ENCODE measurements around the gene PCBP3. TPM values are rescaled to one million over a fixed set of nuclear protein-coding genes. Genes with fewer than 3 reads are reported as not detected.
"Not testable (repeated sequence)": the region's sequence is repeated elsewhere in the genome, so short reads cannot be mapped to it uniquely, and the experiment has no call there.

Gene PCBP3
- total RNA-seq, 1 donor from 2014 or later: not detected

DNA sequence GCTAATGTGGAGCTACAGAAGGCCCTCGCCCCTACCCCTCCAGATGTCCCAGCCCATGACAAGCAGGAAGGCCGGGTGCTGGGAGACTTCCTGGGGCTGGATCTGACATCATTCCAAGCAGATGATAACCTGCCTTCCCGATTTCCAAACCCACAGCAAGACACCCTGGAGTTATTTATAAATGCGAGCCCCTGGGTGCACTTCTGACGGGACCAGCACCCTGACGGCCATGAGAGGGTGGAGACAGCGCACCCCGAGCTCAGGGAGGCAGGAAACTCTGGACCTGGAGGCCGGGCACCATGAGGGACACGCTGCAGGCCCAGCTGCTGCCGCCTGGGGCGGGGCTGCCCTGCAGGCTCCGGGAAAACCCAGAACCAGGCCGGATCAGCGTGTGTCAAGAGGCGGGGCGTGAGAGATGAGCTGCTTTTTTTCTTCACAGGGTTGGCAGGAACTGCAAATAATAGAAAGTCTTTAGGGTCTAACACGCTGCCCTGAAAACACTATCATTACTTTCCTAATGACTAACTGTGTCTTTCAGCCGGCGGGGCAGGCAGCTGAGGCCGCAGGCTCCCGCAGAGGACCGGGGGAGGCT is 2.5 kb upstream of the PCBP3 start:
- peaks cover 35 to 70% (median 48%) of the 10 kb centered on the region in 3 donors for H3K27me3 ChIP-seq (ENCODE audit: control insufficient read depth in 3 of 3, insufficient read depth in 3 of 3, low read length in 3 of 3)
- H3K4me1 ChIP-seq (ENCODE audit: control insufficient read depth in 3 of 3, insufficient read depth in 3 of 3, low read length in 3 of 3): no peaks in the 10 kb centered on the region
- no peak overlapping the region for H3K27ac ChIP-seq (ENCODE audit: low read depth, low read length)
- H3K36me3 ChIP-seq (ENCODE audit: control insufficient read depth in 3 of 3, insufficient read depth in 3 of 3, low read length in 3 of 3): no peaks in the 10 kb centered on the region
- H3K9me3 ChIP-seq (ENCODE audit: control insufficient read depth in 3 of 3, low read length in 3 of 3): no peaks in the 10 kb centered on the region
- no peak overlapping the region for H3K9ac ChIP-seq (ENCODE audit: low read depth in 1 of 3, low read length in 3 of 3)
- H3K4me3 ChIP-seq (ENCODE audit: low read length in 3 of 3): no peak overlapping the region

DNA sequence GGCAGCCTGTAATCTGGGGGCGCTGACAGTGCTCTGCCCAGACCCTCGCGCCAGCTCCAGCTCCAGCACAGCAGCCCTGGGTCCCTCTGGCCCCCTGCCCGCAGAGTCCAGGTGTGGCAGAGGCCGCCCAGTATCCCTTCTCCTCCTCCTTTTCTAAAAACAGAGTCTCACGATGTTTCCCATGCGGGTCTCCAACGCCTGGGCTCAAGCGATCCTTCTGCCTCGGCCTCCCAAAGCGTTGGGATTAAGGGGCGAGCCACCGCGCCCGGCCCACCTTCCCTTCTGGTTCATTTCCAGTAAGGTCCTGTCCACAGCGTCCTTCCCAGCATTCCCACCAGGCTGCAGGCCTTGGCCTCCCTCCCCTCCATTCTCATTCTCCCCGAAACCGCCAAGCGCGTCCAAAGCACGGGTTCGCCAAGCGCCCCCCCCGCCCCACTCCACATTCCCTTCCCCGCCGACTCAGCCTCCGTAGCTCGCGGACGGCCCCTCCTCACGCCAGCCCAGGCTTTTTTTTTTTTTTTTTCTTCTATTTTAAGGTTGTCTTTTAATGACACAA is 2.0 kb upstream of the PCBP3 start:
- Histone ChIP-seq H3K36me3 (ENCODE audit: control insufficient read depth in 3 of 3, insufficient read depth in 3 of 3, low read length in 3 of 3) (no peaks in the 10 kb centered on the region), H3K9ac (ENCODE audit: low read depth in 1 of 3, low read length in 3 of 3) (no peak overlapping the region), H3K4me3 (ENCODE audit: low read length in 3 of 3) (no peak overlapping the region), H3K4me1 (ENCODE audit: control insufficient read depth in 3 of 3, insufficient read depth in 3 of 3, low read length in 3 of 3) (no peaks in the 10 kb centered on the region), H3K27me3 (ENCODE audit: control insufficient read depth in 3 of 3, insufficient read depth in 3 of 3, low read length in 3 of 3) (peaks cover 35 to 66% (median 42%) of the 10 kb centered on the region in 3 donors), H3K9me3 (ENCODE audit: control insufficient read depth in 3 of 3, low read length in 3 of 3) (no peaks in the 10 kb centered on the region), H3K27ac (ENCODE audit: low read depth, low read length) (no peak overlapping the region)

DNA sequence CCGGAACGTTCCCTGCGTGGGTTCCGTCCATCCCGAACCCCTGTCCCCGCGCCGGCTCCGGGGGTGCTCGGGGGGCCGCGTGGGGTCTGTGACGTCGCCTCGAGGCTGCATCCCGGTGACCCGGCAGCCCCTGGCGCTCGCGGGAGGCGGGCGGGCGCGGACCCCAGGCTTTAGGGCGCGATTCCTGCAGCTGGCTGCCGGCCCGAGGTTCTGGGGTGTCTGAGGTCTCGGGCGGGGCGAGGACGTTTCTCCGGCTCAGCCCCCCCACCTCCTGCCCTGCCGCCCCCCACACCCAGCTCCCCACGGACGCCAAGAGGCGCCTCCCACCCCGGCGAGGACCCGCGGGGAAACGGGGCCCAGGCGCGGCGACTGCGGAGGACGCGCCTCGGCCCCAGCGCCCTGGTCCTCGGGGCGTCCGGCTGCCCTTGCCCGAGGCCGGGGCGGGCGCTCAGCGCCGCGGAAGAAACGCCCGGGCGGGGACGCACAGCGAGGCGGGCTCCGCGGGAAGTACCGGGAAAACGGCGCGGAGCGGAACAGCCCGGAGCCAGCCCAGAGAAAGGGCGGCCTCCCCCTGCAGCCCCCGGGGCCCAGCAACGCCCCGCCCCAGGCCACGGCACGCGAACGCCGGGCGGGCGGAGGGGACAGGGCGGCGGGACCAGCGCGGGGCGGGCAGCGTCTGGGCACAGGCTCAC is 1.3 kb upstream of the PCBP3 start:
- Histone ChIP-seq H3K27me3 (ENCODE audit: control insufficient read depth in 3 of 3, insufficient read depth in 3 of 3, low read length in 3 of 3) (peaks cover 28 to 64% (median 38%) of the 10 kb centered on the region in 3 donors), H3K4me3 (ENCODE audit: low read length in 3 of 3) (no peak overlapping the region), H3K27ac (ENCODE audit: low read depth, low read length) (no peak overlapping the region), H3K4me1 (ENCODE audit: control insufficient read depth in 3 of 3, insufficient read depth in 3 of 3, low read length in 3 of 3) (no peaks in the 10 kb centered on the region), H3K9ac (ENCODE audit: low read depth in 1 of 3, low read length in 3 of 3) (no peak overlapping the region), H3K36me3 (ENCODE audit: control insufficient read depth in 3 of 3, insufficient read depth in 3 of 3, low read length in 3 of 3) (no peaks in the 10 kb centered on the region), H3K9me3 (ENCODE audit: control insufficient read depth in 3 of 3, low read length in 3 of 3) (no peaks in the 10 kb centered on the region)

DNA sequence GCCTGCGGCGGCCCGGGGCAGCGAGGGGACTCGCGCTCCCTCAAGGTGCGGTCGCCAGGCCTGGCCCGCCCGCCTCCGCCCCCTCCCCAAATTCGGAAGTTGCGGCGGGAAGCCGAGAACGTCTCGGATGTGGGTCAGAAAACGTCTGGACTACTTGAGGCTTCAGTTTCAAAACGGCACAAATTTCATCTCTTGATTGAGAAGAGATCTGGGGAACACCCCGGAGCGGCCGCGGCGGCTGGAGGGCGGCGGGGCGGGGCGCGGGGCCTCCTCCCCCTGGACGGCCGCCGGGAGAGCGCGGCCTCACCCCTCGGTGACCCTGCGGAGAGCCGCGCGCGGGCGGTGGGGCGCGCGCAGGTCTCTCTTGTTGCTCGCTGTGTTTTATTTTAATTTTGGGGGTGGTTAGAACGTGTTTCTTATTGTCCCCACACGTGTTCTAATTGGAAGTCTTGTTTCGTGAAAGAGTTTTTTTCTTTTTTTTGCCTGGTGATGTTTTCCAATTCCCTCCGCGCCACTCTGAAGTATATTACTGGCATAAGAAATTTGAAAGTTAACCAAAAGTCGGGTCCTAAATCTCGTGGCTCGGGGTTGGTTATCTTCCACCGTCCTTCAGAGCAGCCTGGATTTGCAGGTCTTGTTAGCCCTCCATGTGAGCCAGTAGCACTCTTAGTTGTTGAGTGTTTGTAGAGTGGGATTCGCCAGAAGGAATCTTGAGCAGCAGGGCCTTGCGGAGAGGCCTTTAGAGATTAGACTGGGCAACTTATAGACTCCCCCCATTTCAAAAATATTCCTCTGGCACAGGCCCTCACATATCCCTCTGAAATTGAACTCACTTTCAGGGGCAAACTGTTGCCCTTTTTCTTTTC is 749 bp downstream of the PCBP3 start:
- no peaks in the 10 kb centered on the region for H3K4me1 ChIP-seq (ENCODE audit: control insufficient read depth in 3 of 3, insufficient read depth in 3 of 3, low read length in 3 of 3)
- no peak overlapping the region for H3K27ac ChIP-seq (ENCODE audit: low read depth, low read length)
- H3K4me3 ChIP-seq (ENCODE audit: low read length in 3 of 3): no peak overlapping the region
- no peaks in the 10 kb centered on the region for H3K36me3 ChIP-seq (ENCODE audit: control insufficient read depth in 3 of 3, insufficient read depth in 3 of 3, low read length in 3 of 3)
- no peak overlapping the region for H3K9ac ChIP-seq (ENCODE audit: low read depth in 1 of 3, low read length in 3 of 3)
- peaks cover 31 to 56% (median 34%) of the 10 kb centered on the region in 3 donors for H3K27me3 ChIP-seq (ENCODE audit: control insufficient read depth in 3 of 3, insufficient read depth in 3 of 3, low read length in 3 of 3)
- H3K9me3 ChIP-seq (ENCODE audit: control insufficient read depth in 3 of 3, low read length in 3 of 3): no peaks in the 10 kb centered on the region

- Histone ChIP-seq H3K9me3 (ENCODE audit: control insufficient read depth in 3 of 3, low read length in 3 of 3) (peaks cover 0 to 2% (median 0%) of the 10 kb centered on the region in 3 donors), H3K36me3 (ENCODE audit: control insufficient read depth in 3 of 3, insufficient read depth in 3 of 3, low read length in 3 of 3) (no peaks in the 10 kb centered on the region), H3K4me3 (ENCODE audit: low read length in 3 of 3) (no peak overlapping the region), H3K27ac (ENCODE audit: low read depth, low read length) (no peak overlapping the region), H3K27me3 (ENCODE audit: control insufficient read depth in 3 of 3, insufficient read depth in 3 of 3, low read length in 3 of 3) (peaks cover 3 to 9% (median 8%) of the 10 kb centered on the region in 3 donors), H3K4me1 (ENCODE audit: control insufficient read depth in 3 of 3, insufficient read depth in 3 of 3, low read length in 3 of 3) (no peaks in the 10 kb centered on the region), H3K9ac (ENCODE audit: low read depth in 1 of 3, low read length in 3 of 3) (no peak overlapping the region)
Measured at GRCh38 chr21:45651921-45652320, 8.4 kb downstream of the PCBP3 start.

DNA sequence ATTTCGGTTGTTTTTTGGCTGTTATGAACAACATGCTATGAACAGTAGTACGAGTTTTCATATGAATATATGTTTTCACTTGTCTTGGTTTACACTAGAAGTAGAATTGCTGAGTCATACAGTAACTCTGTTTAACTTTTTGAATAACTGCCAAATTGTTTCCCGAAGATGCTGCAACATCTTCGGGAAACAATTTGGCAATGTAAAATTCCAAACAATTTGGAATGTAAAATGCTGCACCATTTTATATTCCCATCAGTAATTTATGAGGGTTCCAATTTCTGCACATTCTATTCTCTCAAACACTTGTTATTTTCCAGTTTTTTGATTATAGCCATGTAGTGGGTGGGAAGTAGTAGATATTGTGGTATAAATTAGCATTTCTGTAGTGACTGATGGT is 11.6 kb downstream of the PCBP3 start:
- Histone ChIP-seq H3K27ac (ENCODE audit: low read depth, low read length) (no peak overlapping the region), H3K9ac (ENCODE audit: low read depth in 1 of 3, low read length in 3 of 3) (no peak overlapping the region), H3K27me3 (ENCODE audit: control insufficient read depth in 3 of 3, insufficient read depth in 3 of 3, low read length in 3 of 3) (peaks cover 0 to 2% (median 0%) of the 10 kb centered on the region in 3 donors), H3K4me1 (ENCODE audit: control insufficient read depth in 3 of 3, insufficient read depth in 3 of 3, low read length in 3 of 3) (no peaks in the 10 kb centered on the region), H3K4me3 (ENCODE audit: low read length in 3 of 3) (no peak overlapping the region), H3K9me3 (ENCODE audit: control insufficient read depth in 3 of 3, low read length in 3 of 3) (peaks cover 0 to 2% (median 0%) of the 10 kb centered on the region in 3 donors), H3K36me3 (ENCODE audit: control insufficient read depth in 3 of 3, insufficient read depth in 3 of 3, low read length in 3 of 3) (no peaks in the 10 kb centered on the region)

GRCh38 chr21:45656114-45656513 is 12.6 kb downstream of the PCBP3 start:
- not testable (repeated sequence) for H3K4me1 ChIP-seq (ENCODE audit: control insufficient read depth in 3 of 3, insufficient read depth in 3 of 3, low read length in 3 of 3); H3K27me3 ChIP-seq (ENCODE audit: control insufficient read depth in 3 of 3, insufficient read depth in 3 of 3, low read length in 3 of 3); H3K36me3 ChIP-seq (ENCODE audit: control insufficient read depth in 3 of 3, insufficient read depth in 3 of 3, low read length in 3 of 3); H3K27ac ChIP-seq (ENCODE audit: low read depth, low read length); H3K9ac ChIP-seq (ENCODE audit: low read depth in 1 of 3, low read length in 3 of 3); H3K9me3 ChIP-seq (ENCODE audit: control insufficient read depth in 3 of 3, low read length in 3 of 3); H3K4me3 ChIP-seq (ENCODE audit: low read length in 3 of 3)

DNA sequence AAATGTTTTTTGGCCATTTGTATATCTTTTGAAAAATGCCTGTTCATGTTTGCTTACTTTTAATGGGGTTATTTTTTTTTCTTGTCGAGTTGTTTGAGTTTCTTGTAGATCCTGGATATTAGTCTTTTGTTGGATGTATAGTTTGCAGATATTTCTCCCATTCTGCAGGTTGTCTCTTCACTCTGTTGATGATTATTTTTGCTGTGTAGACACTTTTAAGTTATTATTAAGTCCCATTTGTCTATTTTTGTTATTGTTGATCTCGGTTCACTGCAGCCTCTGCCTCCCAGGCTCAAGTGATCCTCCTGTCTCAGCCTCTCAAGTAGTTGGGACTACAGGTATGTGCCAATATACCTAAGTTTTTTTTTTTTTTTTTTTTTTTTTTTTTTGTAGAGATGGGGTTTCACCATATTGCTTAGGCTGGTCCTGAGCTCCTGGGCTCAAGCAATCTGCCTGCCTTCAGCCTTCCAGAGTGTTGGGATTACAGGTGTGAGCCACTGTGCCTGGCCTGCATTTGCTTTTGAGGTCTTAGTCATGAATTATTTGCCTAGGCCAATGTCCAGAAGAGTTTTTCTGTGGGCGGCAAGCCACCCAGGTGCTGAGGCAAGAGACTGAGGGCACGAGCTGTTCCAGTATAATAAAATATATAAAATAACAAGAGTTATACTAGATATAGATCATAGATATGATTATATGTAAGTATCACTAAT is 18.5 kb downstream of the PCBP3 start:
- H3K36me3 ChIP-seq (ENCODE audit: control insufficient read depth in 3 of 3, insufficient read depth in 3 of 3, low read length in 3 of 3); H3K4me1 ChIP-seq (ENCODE audit: control insufficient read depth in 3 of 3, insufficient read depth in 3 of 3, low read length in 3 of 3); H3K27me3 ChIP-seq (ENCODE audit: control insufficient read depth in 3 of 3, insufficient read depth in 3 of 3, low read length in 3 of 3); H3K4me3 ChIP-seq (ENCODE audit: low read length in 3 of 3); H3K9ac ChIP-seq (ENCODE audit: low read depth in 1 of 3, low read length in 3 of 3); H3K9me3 ChIP-seq (ENCODE audit: control insufficient read depth in 3 of 3, low read length in 3 of 3); H3K27ac ChIP-seq (ENCODE audit: low read depth, low read length): not testable (repeated sequence)

- H3K4me3 ChIP-seq (ENCODE audit: low read length in 3 of 3); H3K9ac ChIP-seq (ENCODE audit: low read depth in 1 of 3, low read length in 3 of 3); H3K4me1 ChIP-seq (ENCODE audit: control insufficient read depth in 3 of 3, insufficient read depth in 3 of 3, low read length in 3 of 3); H3K36me3 ChIP-seq (ENCODE audit: control insufficient read depth in 3 of 3, insufficient read depth in 3 of 3, low read length in 3 of 3); H3K27me3 ChIP-seq (ENCODE audit: control insufficient read depth in 3 of 3, insufficient read depth in 3 of 3, low read length in 3 of 3); H3K9me3 ChIP-seq (ENCODE audit: control insufficient read depth in 3 of 3, low read length in 3 of 3); H3K27ac ChIP-seq (ENCODE audit: low read depth, low read length): not testable (repeated sequence)
Measured at GRCh38 chr21:45662623-45663245, 19.2 kb downstream of the PCBP3 start.

Measured in skeletal muscle tissue (tissue), 4 donors.